Lung (tissue), 12 donors: ENCODE results near the gene DDX21. TPM values are rescaled to one million over a fixed set of nuclear protein-coding genes. Genes with fewer than 3 reads are reported as not detected.
"Not testable (repeated sequence)": the region's sequence is repeated elsewhere in the genome, so short reads cannot be mapped to it uniquely, and the experiment has no call there.

Source experiments
- ATAC-seq: fragments of 200-7000 bp; cut with Tn5 transposase; one replicate; pipeline ENCODE4 v1.9.1; 2020; ENCODE audit warnings: moderate number of reproducible peaks; ENCODE audit not compliant: insufficient read depth, low FRiP score
- DNase-seq, 3 donors: peaks; one replicate each; pipeline ENCODE4 v3.0.0-alpha.2; 2013 to 2017
- H3K27ac ChIP-seq, 2 donors: one replicate each; pipeline ENCODE4 v1.5.1; 2013; ENCODE audit warnings: mild to moderate bottlenecking in 2 of 2, moderate library complexity in 2 of 2, control low read depth in 1 of 2, inconsistent platforms in 1 of 2, low read depth in 1 of 2, low read length in 1 of 2
- H3K27me3 ChIP-seq, 3 donors: one replicate each; pipeline ENCODE4 v1.5.1; 2013; ENCODE audit warnings: low read length in 2 of 3; ENCODE audit not compliant: control insufficient read depth in 3 of 3, insufficient read depth in 3 of 3
- H3K36me3 ChIP-seq, 4 donors: one replicate each; pipeline ENCODE4 v1.5.1; 2013; ENCODE audit warnings: low read length in 4 of 4, mild to moderate bottlenecking in 1 of 4, moderate library complexity in 1 of 4; ENCODE audit not compliant: control insufficient read depth in 4 of 4, insufficient read depth in 4 of 4
- H3K4me1 ChIP-seq, 5 donors: one replicate each; pipeline ENCODE4 v1.5.1; 2013; ENCODE audit warnings: low read length in 5 of 5, mild to moderate bottlenecking in 2 of 5, moderate library complexity in 1 of 5; ENCODE audit not compliant: control insufficient read depth in 5 of 5, insufficient read depth in 5 of 5
- H3K4me3 ChIP-seq: one replicate; pipeline ENCODE4 v1.5.1; 2013; ENCODE audit warnings: mild to moderate bottlenecking, control low read depth, moderate library complexity
- H3K9ac ChIP-seq, 2 donors: one replicate each; pipeline ENCODE4 v1.5.1; 2013; ENCODE audit warnings: low read length in 2 of 2, control low read depth in 1 of 2; ENCODE audit not compliant: insufficient read depth in 1 of 2
- H3K9me3 ChIP-seq, 4 donors: one replicate each; pipeline ENCODE4 v1.5.1; 2013; ENCODE audit warnings: low read length in 3 of 4, mild to moderate bottlenecking in 1 of 4, moderate library complexity in 1 of 4; ENCODE audit not compliant: control insufficient read depth in 4 of 4, insufficient read depth in 3 of 4
- CTCF ChIP-seq: IDR thresholded peaks from 2 replicates; pipeline ENCODE4 v1.5.1; 2012; ENCODE audit warnings: mild to moderate bottlenecking; ENCODE audit errors: control extremely low read depth, extremely low read depth
- WGBS, 2 donors: extraction: QIAGEN DNeasy Blood & Tissue Kit; methylation state at CpG; one replicate each; pipeline ENCODE4 v1.1.7; 2013; 5-methylcytosine and 5-hydroxymethylcytosine counted together
- polyA plus RNA-seq, 2 donors: library from polyadenylated mRNA; stranded (reverse); fragments of 200-250 nt; gene quantifications; one replicate each; pipeline ENCODE4 v1.2.1, GENCODE V29; 2013
- total RNA-seq, 2 donors: library from RNA; depleted of rRNA in 1 of 2; stranded (reverse); fragments of >200 nt in 1 of 2; gene quantifications; one replicate each; pipeline ENCODE4 v1.2.1, GENCODE V29; 2014 to 2021
- donor health status: control.
- donor health status: control.
- donor health status: Bipolar disorder and iron deficiency.
- donor health status: healthy.
- donor health status: DM: yes; HTN: yes; CAD: no.

The DDX21 gene
- total and polyA plus RNA-seq, 4 donors = 20.6 to 76.6 (median 46.9) TPM

GRCh38 chr10:69007260-69007659, 51.3 kb downstream of the DDX21 start:
- H3K36me3 ChIP-seq = peaks cover 3 to 17% (median 10%) of the 10 kb centered on the region in 4 donors
- no peak for DNase-seq
- H3K27ac ChIP-seq = no peak overlapping the region
- no peaks in the 10 kb centered on the region for H3K27me3 ChIP-seq
- H3K4me1 ChIP-seq = peaks cover 0 to 4% (median 0%) of the 10 kb centered on the region in 5 donors
- WGBS, 2 donors = 68 to 89% methylated on average over 3 of the region's 3 CpGs
- no peak for TF ChIP-seq CTCF
- no peak for ATAC-seq
- no peaks in the 10 kb centered on the region for H3K9me3 ChIP-seq
- H3K9ac ChIP-seq = no peak overlapping the region
- no peak overlapping the region for H3K4me3 ChIP-seq

GRCh38 chr10:69009360-69009759, 53.4 kb downstream of the DDX21 start:
- no peaks in the 10 kb centered on the region for H3K27me3 ChIP-seq
- ATAC-seq = no peak
- H3K9ac ChIP-seq = no peak overlapping the region
- DNase-seq = peak in 2 of 3 donors; percentile 39 to 71
- H3K9me3 ChIP-seq = no peaks in the 10 kb centered on the region
- H3K4me1 ChIP-seq = peaks cover 0 to 4% (median 0%) of the 10 kb centered on the region in 5 donors
- H3K4me3 ChIP-seq = no peak overlapping the region
- TF ChIP-seq CTCF = no peak
- H3K36me3 ChIP-seq = peaks cover 3 to 24% (median 15%) of the 10 kb centered on the region in 4 donors
- H3K27ac ChIP-seq = no peak overlapping the region
- 62 to 66% methylated on average over 2 of the region's 2 CpGs for WGBS, 2 donors

- Histone ChIP-seq H3K27ac (no peak overlapping the region), H3K4me3 (no peak overlapping the region), H3K9ac (no peak overlapping the region), H3K9me3 (no peaks in the 10 kb centered on the region), H3K27me3 (no peaks in the 10 kb centered on the region), H3K4me1 (peaks cover 0 to 4% (median 0%) of the 10 kb centered on the region in 5 donors), H3K36me3 (peaks cover 3 to 24% (median 16%) of the 10 kb centered on the region in 4 donors)
- WGBS, 2 donors = 67 to 69% methylated on average over 1 of the region's 1 CpG
- ATAC-seq (no peak), DNase-seq (no peak)
- no peak for TF ChIP-seq CTCF
Observed at GRCh38 chr10:69010151-69010640, 54.2 kb downstream of the DDX21 start.

- not testable (repeated sequence) for ATAC-seq, DNase-seq, H3K9ac ChIP-seq, H3K27ac ChIP-seq, H3K4me3 ChIP-seq, H3K4me1 ChIP-seq, H3K27me3 ChIP-seq, H3K9me3 ChIP-seq
- 58 to 77% methylated on average over 2 of the region's 2 CpGs for WGBS, 2 donors
- H3K36me3 ChIP-seq = peaks cover 12 to 31% (median 17%) of the 10 kb centered on the region in 4 donors
Observed at GRCh38 chr10:69012778-69013177, 56.8 kb downstream of the DDX21 start.
